Left colon (tissue), 2 donors: ENCODE measurements around the gene ACADSB. TPM values are rescaled to one million over a fixed set of nuclear protein-coding genes. Genes with fewer than 3 reads are reported as not detected.

ENCODE experiments used
- ATAC-seq: fragments of 200-7000 bp; cut with Tn5 transposase; one replicate; pipeline ENCODE4 v1.9.1; 2020; ENCODE audit warnings: mild to moderate bottlenecking, moderate library complexity
- DNase-seq, 2 donors: peaks; one replicate each; pipeline ENCODE4 v3.0.0-alpha.2; 2020
- intact Hi-C, 2 donors: fragments of 100-400 bp; cut with DNase I in 1 of 2; cut with micrococcal nuclease in 1 of 2; formaldehyde crosslinking; loops; one replicate each; pipeline versions ENCODE4 v1.11.2 to v1.14.0; 2022; cut with DNase I, micrococcal nuclease
- long read RNA-seq: library from polyadenylated mRNA; unstranded; transcript quantifications from one replicate; pipeline ENCODE4 v2.0.0, GENCODE V29; 2021
- total RNA-seq, 2 donors: library from RNA; stranded (reverse); fragmentation: NEBNext Ultra II Directional; extraction: Animal tissue kit (Norgen Biotek cat#: 25700); gene quantifications; one replicate each; pipeline ENCODE4 v1.2.1, GENCODE V29; 2021
- donor health status: DM: no; HTN: no; CAD: no.
- donor health status: DM: yes; HTN: yes; CAD: no.

ACADSB gene
- total RNA-seq = 10 to 100 TPM; 39.8 to 45.2 TPM
- long read RNA-seq, full-length matches to known transcripts = 34 of 43 reads
- long read RNA-seq, partial matches to known transcripts = 2 of 43 reads
- long read RNA-seq, other reads (novel, unspliced or antisense) = 7 of 43 reads

DNA sequence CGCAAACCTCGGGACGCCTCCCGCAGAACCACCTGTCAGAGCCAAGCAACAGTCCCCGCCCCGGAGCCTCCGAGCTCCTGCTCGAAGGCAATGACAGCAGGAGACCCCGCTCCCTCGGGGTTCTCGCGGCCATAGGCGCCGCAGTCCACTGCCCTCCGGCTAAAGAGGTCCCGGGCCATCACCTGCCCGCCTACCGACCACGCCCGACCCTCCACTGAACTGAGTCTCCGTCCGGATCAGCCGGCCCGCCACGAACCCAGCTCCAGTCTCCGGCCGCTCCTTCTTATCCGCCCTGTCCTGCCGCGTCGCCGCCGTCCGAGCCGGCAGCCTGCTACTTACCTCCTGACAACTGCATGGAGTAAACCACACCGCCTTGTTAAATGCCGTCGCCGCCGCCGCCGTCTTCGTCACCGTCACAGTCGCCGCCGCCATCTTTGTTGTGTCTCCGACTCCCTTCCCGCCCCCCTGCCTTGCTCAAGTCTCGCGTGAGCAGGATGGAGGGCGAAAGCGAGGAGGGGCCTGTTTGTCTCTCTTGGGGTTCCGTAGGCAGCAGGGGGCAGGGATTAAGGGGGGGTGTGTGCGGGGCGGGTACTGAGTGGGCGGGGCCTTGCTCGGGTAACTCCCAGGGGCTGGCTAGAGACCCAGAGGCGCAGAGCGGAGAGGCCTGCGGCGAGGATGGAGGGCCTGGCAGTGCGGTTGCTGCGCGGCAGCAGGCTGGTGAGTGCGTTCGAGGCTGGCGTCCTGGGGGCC is at the start of gene ACADSB, which contains the start of gene IKZF5:
Gene ACADSB (plus strand): TSS at position 652 of the 750 bp plus-strand sequence. CDS start 24 bp downstream, at position 676.
Gene IKZF5 (minus strand): TSS at position 441 of the 750 bp plus-strand sequence. CDS start 10,170 bp downstream, outside the sequence.
- DNase-seq (peak; percentile 96 to 97), ATAC-seq (peak; percentile 95)
- intact Hi-C loops = no loop called here

DNA sequence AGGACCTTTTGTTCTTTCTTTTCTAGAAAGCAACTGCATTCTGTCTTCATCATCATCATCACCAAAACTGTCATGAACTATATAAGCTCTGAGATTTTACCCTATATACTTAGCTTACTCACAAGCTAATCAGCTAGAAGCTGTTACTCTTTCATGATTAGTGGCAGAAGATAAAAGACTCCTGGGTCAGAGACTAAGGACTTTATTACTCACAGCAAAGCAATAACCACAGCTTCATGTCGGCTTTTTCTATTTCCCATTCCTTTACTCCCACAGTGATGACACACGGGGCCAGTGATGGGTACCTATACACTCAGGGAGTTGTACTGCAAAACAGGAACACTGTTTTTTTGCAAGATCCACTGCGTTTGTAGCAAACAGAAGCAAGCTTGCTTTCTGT is 46.4 kb upstream of the ACADSB start:
- ATAC-seq = no peak
- no peak for DNase-seq
- intact Hi-C loops = no loop called here

DNA sequence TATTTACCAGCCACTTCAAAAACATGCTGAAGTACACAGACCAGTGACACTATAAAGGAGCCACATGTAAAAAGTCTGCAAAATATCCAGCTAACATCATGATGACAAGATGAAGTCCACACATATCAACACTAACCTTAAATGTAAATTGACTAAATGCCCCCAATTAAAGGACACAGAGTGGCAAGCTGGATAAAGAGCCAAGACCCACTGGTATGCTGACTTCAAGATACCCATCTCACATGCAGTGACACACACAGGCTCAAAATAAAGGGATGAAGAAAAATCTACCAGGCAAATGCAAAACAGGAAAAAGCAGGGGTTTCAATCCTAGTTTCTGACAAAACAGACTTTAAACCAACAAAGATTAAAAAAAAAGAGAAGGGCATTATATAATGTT is 41.9 kb upstream of the ACADSB start:
- DNase-seq (no peak), ATAC-seq (no peak)
- intact Hi-C loops = no loop called here

DNA sequence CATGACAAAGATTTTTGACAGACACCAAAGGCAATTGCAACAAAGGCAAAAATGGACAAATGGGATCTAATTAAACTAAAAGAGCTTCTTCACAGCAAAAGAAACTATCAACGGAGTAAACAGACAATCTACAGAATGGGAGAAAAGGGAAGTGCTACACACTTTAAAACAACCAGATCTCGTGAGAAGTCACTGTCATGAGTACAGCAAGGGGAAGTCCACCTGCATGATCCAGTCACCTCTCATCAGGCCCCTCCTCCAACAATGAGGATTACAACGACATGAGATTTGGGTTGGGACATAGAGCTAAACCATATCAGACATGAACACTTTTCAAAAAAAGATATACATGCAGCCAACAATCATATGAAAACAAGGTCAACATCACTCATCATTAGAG is 40.1 kb upstream of the ACADSB start:
- DNase-seq = no peak
- ATAC-seq = no peak
- intact Hi-C loops = no loop called here

GRCh38 chr10:122974023-122974422 is 34.8 kb upstream of the ACADSB start:
- intact Hi-C loops = no loop called here
- ATAC-seq (no peak), DNase-seq (no peak)

DNA sequence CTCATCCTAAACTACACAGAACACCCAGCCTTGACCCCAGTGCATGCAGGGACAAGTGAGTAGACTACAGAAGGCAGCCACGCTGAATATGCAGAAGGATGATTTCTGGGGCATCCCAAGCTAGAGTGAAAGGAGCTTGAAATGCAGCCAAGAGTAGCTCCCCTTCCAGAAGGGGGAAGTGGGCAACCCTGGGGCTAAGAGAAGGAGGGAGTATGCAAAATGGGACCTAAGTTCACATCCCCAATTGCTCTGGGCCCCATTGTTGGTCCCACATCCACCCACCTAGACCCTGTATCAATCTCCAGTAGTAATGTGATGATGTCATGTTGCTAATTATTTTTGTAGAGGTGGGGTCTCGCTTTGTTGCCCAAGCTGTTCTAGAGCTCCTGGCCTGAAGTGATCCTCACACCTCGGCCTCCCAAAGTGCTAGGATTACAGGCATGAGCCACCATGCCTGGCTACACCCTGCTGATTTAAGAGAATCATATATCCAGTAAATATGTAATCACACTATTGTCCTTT is 34.2 kb upstream of the ACADSB start:
- intact Hi-C loops = no loop called here
- ATAC-seq = no peak
- no peak for DNase-seq

- ATAC-seq (peak; percentile 99), DNase-seq (peak; percentile 90 to 95)
- intact Hi-C loops = no loop called here
These were observed 28.4 kb upstream of the ACADSB start, which contains the start of gene PSTK for GRCh38 chr10:122980209-122981065. TSS of gene PSTK (plus strand) at chr10:122980401. CDS start at chr10:122980480, 79 bp downstream.

- DNase-seq (no peak), ATAC-seq (no peak)
- intact Hi-C loops = no loop called here
These were observed 27.7 kb upstream of the ACADSB start for GRCh38 chr10:122981066-122981464.

- intact Hi-C loops = no loop called here
- DNase-seq (no peak), ATAC-seq (no peak)
These were observed 24.9 kb upstream of the ACADSB start for GRCh38 chr10:122983898-122984297.

GRCh38 chr10:122984708-122985107 is 24.1 kb upstream of the ACADSB start:
- intact Hi-C loops = no loop called here
- DNase-seq (no peak), ATAC-seq (no peak)

DNA sequence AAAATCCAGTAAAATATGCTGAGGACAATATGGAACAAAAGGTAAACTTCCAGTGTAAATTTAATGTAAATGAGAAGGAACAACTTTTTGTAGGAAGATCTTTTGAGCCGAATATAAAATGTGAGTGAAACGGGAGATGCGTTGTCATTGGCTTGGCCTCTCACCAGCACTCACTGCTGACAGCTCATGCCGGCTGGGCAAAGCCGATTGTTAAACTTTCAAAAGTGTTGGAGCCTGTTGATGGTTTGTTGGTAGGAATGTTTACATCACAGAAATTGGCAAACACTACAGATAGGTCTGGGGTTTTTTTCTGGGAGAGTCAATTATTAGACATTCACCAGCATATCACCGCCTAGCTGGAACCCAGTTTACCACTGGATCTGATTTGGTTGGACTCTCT is 22.5 kb upstream of the ACADSB start:
- intact Hi-C loops = no loop called here
- DNase-seq = no peak
- no peak for ATAC-seq

DNA sequence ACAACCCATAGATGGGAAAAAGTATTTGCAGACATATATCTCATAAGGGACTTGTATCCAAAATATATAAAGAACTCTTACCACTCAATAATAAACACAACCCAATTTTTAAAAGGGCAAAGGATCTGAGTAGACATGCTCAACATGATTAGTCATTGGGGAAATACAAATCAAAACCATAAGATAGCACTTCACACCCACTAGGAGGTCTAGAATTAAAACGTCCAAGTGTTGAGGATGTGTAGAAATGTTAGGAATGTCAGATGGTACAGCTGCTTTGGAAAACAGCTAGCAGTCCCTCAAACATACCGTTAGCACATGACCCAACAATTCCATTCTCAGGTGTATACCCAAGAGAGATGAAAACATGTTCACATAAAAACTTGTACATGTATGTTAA is 20.3 kb upstream of the ACADSB start:
- DNase-seq = no peak
- no peak for ATAC-seq
- intact Hi-C loops = no loop called here

DNA sequence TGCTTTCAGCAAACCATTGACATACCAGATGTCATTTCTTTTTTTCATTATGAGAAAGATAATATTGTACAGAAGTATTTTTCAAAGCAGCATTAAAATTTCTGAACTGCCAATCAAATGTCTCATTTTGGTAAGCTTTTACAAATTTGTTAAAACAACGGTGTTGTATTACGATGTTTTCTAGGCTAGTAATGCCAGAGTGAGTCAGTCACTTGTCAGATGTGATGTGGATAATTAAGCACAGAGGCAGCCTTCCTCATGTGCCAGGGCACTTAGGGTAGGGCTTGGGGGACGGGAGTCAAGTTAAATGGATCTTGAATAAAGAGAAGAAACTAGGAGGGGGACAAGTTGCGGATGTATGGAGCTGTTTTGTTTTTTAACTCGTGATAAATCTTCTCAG is 18.5 kb upstream of the ACADSB start:
- ATAC-seq (no peak), DNase-seq (no peak)
- intact Hi-C loops = no loop called here

DNA sequence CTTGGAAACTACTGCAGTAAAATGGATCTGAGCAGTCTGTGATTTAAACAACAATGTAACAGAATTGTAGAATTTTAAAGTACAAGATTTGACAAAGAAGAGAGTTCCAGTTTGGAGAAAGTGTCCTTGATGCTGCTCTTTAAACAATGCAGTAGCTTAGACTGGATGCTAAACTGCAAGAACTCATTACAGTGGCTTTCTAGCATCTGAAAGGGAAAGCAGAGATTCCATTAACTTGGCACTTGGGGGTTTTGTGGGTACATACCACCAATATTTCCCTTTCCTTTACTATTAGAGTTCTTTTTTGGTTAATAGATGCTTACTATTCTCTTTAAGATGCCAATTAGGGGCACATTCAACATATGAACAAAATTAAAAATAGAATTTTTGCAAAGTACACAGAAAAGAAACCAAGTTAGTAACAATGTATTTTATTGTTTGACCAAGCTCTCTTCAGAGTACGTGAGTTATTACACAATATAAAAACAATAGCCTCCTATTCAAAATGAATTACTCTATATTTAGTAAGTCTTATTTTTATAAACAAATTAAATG is 16.7 kb upstream of the ACADSB start:
- intact Hi-C loops = no loop called here
- no peak for ATAC-seq
- DNase-seq = no peak

DNA sequence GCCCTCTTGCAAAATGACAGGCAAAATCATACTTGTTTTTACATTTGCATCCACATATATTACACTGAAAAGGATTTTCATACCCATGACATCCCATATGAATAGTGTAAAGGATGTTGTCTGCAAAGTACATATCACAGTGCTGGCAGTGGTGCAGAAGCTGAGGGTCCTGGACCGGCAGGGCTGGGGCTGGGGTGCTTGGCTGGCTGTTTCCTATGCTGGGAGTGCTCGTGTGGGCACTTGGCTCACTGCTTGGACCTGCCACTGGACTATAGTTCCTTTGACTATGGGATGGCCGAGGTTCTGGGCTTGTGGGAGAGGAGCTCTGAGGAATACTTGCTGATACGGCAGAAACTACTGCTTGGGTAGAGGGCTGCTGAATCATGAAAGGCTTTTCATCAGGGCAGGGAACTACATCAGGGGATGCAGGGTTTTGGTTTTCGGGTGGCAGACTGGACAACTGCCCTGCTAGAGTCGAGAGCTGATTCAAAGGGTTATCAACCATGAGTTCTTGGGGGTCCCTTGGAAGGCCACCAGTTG is 14.9 kb upstream of the ACADSB start:
- DNase-seq (no peak), ATAC-seq (no peak)
- intact Hi-C loops = no loop called here

GRCh38 chr10:122995936-122996335 is 12.9 kb upstream of the ACADSB start:
- intact Hi-C loops = no loop called here
- ATAC-seq (no peak), DNase-seq (no peak)

GRCh38 chr10:122997864-122998263 is 10.9 kb upstream of the ACADSB start:
- intact Hi-C loops = no loop called here
- DNase-seq = no peak
- no peak for ATAC-seq

GRCh38 chr10:122998360-122998917 is 10.4 kb upstream of the ACADSB start:
- no peak for ATAC-seq
- intact Hi-C loops = no loop called here

DNA sequence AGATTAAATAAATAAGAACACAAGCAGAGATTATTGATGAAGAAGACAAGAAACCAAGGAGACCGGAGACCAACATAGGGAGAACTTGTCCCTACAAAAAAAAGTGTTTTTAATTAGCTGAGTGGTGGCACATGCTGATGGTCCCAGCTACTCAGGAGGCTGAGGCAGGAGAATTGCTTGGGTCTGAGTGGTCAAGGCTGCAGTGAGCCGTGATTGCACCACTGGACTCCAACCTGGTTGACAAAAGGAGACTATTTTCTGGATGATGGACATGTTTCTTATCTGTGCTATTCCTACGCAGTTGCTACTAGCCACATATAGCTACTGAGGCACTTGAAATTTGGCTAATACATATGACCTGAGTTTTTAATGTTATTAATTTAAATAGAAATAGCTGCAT is 9.9 kb upstream of the ACADSB start:
- intact Hi-C loops = no loop called here
- DNase-seq (no peak), ATAC-seq (no peak)

More at GRCh38 chr10:122998360-122998917, 10.4 kb upstream of the ACADSB start:
- DNase-seq = no peak
